GM19351 (cell line): ENCODE results near the gene HEMGN.

ENCODE experiments used
- ATAC-seq: cut with Tn5 transposase; IDR thresholded peaks from one replicate; pipeline ENCODE4 v1.9.1; 2021; ENCODE audit warnings: mild to moderate bottlenecking, moderate library complexity; ENCODE audit not compliant: unreplicated experiment

HEMGN gene

GRCh38 chr9:97900738-97901565, 37.0 kb downstream of the HEMGN start:
- no peak for ATAC-seq

DNA sequence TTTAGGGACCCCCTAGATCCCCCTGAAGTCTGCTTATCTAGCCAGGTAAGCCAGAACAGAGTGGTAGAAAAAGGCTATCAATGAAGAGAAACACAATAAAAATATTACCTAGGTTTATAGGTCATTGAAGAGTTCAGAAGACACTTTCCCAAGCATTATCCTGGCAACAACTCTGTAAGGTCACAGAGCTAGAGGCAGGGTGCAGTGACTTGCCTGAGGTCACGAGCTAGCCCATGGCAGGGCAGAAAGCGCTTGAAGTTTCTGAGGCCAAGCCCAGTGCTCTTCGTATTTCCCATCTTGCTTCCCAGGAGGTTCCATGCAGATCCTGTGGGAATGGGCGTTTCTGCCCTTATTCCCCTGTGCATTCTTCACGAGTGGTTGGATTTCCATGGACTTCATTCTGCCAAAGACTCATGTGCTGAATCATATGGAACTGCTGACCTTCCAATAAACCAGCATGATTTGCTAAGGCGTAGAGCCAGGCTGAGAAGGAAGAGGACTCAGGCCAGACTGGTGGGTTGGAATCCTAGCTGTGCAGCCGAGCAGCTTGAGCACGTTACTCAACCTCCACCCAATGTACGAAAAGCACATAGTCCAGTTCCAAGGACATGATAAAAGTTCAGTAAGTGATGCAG, 37.8 kb downstream of the HEMGN start:
- no peak for ATAC-seq

GRCh38 chr9:97895695-97896332, 42.2 kb downstream of the HEMGN start:
- no peak for ATAC-seq

- no peak for ATAC-seq
These were observed 42.8 kb downstream of the HEMGN start for GRCh38 chr9:97895211-97895610.

DNA sequence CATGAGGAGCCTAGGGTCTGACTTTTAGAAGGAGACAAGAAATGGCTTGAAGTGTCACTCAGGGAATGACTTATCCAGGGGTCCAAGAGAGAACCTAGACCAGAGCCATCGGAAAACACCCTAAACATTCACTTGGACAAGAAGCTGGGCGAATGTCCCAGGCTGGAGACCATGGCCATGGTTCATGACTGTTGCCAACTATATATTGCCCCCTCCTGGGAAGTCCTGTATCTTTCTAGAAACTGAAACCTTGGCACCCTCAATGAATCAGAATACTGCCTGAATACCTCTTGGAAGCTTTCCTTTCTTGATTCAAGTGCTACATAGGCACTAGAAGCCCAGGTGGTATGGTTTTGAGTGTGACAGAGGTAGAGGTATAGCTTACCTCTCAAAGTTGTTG, 45.6 kb downstream of the HEMGN start:
- no peak for ATAC-seq

DNA sequence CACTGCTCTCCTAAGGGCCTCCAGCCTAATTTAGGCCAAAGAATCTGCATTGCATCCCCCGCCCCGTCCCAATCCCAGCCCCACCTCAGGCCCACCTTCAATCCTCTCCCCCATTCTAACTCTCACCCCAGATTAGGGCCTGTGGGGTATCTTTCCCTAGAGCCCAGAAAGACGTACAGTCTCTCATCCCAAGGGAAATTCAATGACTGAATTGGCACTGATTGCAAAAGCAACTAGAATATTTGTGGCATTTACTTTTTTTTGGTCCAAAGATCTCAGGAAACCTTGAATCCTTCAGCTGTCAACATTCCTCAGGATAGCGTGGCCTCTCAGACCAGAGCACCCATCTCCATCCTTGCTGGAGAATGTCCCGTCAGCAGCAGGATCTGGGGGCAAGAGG, 46.2 kb downstream of the HEMGN start:
- ATAC-seq = no peak

- ATAC-seq = no peak
These were observed 47.8 kb downstream of the HEMGN start for GRCh38 chr9:97889941-97890887.

GRCh38 chr9:97880336-97880735, 57.6 kb downstream of the HEMGN start:
- ATAC-seq = no peak
